ENCODE results near the gene DPH3. TPM values are rescaled to one million over a fixed set of nuclear protein-coding genes. Genes with fewer than 3 reads are reported as not detected.

Gene DPH3
- 17.5 and 19.5 TPM in 2 replicates for total RNA-seq

GRCh38 chr3:16264708-16265454 lies at the start of gene DPH3, which contains the start of gene OXNAD1:
DPH3 (minus strand) TSS chr3:16264943; CDS start chr3:16264876, 67 bp downstream.
OXNAD1 (plus strand) TSS chr3:16265212; CDS start chr3:16270953, 5,741 bp downstream.

Other genes starting within 250 kb of the DPH3 start
- gene GALNT15, start 90.3 kb downstream of the DPH3 start, total RNA-seq: 12.3 and 13.4 TPM in 2 replicates
- 6.5 and 13.8 TPM in 2 replicates for gene OXNAD1, start 269 bp upstream of the DPH3 start, total RNA-seq
- 41.2 and 67.6 TPM in 2 replicates for gene RFTN1, start 248.8 kb upstream of the DPH3 start, total RNA-seq

Measured in cardiac atrium fibroblast (primary cell).